HG03575 (cell line): ENCODE measurements around the gene P2RY14.

ENCODE experiments used
- ATAC-seq: cut with Tn5 transposase; IDR thresholded peaks from one replicate; pipeline ENCODE4 v1.9.1; 2021; ENCODE audit not compliant: unreplicated experiment, insufficient number of reproducible peaks, low FRiP score; ENCODE audit errors: extremely low read depth

The P2RY14 gene

DNA sequence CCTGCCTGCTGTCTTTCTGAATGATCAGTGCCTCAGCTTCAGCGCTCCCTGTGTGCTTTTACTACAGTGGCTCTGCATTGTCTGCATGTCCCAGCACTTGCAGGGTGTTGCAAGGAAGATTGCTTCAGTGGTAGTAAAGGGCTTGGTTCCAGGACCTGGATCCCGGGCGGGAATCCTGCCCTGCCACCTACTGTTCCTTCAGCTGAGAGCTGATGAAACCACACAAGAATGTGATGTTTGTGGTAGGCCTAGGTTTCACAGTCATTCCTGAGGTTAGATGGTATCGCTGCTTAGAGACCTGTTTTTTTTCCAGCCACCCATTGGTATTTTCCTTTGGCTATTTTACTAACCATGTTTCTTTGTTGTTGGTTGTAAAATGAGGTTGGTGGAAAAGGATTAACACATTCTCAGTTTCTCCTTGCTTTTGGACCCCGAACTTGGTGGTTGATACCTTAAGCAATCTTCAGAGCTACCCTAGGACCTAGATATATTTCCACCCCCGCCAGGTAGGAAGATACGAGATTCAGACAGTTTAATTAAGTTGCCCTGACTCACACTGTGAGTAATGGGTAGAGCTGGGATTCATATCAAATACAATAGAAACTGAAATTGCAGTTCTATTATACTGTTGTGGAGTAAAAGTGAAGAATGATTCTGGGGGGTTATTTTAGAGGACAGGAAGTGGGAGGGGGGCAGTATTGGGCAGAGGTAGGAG lies 26.9 kb upstream of the P2RY14 start:
- ATAC-seq, result no peak

DNA sequence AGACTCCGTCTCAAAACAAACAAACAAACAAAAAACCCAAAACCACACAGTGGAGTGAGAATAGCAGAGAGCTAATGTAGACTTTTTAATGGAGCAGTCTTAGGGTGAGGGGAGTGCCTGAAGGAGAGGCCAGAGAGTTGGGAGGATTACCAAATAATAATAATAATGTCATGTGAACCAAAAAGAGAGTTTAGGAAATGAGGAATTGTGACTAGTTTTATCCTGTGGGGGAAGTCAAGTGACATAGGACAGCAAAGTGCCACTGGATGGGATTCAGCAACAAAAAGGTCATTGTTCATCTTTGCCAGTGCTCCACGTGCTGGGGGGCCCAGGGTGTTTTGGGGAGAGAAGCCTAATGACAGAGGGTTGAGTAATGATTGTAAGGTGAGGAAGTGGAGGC lies 25.4 kb upstream of the P2RY14 start:
- ATAC-seq, result no peak

DNA sequence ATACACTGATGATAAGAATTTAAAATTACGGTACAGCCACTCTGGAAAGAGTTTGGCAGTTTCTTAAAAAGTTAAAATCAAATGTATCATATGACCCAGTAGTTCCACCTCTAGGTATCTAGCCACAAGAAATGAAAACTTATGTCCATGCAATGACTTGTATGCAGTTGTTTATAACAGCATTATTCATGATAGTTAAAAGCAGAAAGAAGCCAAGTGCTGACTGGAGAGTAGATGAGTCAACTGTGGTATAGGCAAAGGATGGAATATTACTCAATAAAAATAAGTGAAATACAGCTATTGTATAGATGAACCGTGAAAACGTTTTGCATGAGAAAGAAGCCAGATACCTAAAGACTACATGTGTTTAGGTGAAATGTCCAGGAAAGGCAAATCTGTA lies 23.4 kb upstream of the P2RY14 start:
- ATAC-seq, result no peak

DNA sequence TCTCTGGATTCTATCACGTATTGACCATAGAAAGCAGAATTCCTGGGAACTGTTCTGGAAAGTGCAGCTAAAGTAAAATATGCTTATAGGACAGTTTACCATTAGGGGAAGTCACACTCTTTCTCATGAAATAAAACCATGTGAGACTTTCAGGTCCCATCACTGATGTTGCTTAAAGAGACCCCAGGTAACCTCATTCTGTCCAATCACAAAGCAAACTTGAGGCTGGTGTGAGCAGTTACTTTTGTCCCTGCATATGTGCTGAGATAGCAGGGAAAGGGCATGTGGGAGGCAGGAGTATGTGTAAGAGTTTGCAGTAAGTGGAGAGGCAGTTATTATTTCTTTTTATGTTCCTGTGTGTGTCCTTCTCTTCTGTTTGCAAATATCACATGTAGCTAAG lies 22.2 kb upstream of the P2RY14 start:
- ATAC-seq, result no peak

DNA sequence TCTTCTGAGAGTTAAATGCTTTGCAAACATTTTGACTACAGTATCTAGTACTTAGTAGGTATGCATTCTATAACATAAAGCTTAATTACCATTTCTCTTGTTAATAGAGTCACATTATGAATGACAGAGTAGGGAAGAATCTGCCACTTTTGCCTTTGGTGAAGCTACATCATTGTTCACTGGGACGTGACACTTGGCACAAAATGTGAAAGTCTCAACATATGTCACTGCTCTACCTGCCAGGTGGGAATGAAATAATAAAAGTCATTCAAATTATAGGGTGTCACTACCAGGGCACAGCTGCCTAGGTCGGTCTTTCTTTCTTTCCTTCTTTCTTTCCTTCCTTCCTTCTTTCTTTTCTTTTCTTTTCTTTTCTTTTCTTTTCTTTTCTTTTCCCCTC lies 20.7 kb upstream of the P2RY14 start:
- ATAC-seq, result no peak

DNA sequence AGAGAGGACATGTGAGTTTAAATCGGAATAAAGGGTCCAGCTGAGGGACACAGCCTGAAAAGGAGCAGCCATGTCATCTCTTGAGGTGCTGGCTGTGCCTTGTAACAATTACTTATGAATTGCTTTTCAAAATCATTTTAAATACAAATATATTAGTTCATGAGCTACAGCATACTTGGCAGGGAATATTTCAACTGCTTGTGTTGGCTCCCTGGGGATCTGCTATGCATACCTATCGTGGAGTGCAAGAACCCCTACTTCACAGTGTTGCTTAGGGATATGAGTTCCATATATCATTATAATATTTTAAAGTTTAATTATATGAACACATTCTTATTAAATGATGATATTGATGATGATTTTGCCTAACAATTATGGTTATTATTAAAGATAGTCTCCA lies 19.1 kb upstream of the P2RY14 start:
- ATAC-seq, result no peak

DNA sequence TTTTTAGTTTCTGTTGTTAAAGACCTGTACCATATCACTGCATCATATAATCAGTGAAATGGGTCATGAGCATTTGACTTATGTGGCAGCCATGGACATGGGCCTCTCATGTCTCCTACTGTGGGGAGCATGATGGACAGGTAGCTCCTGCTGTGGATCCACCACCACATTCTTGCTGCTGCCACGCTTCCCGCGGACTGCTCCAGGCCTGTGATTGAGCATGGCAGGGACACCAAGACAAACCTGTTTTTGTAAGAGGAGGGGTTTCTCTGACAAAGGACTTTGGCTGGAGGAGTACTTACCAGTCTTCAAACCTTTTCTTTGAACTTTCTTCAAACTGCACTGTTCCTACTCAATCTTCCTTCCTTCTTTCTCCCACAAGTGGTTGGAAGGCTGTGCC lies 17.9 kb upstream of the P2RY14 start:
- no peak for ATAC-seq

DNA sequence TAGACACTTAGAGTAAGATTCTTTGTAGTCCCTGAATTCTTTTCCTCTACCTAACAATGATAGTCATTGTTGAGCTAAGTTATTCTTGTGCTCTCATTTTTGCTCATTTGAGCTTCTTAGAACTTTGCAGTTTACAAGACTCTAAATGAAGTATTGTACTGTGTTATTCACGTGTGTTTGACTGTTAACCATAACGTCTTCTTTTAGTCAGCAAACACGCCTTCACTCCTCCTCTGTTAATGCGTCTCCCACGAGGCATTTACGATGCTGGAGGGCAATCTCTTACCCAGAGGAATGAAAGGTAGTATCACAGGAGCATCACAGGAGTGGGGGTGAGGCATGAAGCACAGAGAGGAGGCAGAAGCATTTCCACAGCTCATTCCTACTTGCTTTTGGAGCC lies 14.8 kb upstream of the P2RY14 start:
- no peak for ATAC-seq

DNA sequence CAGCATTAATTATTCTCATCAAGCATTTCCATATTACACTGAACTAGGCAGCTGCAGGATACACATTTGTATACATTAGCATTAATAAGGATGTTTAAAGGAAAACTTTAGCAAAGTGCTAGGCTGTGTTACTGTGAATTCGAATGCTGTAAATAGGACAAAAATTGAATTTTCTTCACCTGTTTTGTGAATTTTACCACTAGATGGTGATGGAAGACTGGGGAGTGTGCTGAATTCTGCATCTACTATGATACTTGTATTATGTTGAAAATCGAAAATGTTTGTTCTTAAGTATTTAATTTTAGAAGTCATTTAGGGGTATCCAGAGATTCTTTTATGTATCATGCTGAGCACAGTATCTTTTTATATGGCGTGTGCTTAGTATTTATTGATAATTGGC lies 12.3 kb upstream of the P2RY14 start:
- ATAC-seq, result no peak

DNA sequence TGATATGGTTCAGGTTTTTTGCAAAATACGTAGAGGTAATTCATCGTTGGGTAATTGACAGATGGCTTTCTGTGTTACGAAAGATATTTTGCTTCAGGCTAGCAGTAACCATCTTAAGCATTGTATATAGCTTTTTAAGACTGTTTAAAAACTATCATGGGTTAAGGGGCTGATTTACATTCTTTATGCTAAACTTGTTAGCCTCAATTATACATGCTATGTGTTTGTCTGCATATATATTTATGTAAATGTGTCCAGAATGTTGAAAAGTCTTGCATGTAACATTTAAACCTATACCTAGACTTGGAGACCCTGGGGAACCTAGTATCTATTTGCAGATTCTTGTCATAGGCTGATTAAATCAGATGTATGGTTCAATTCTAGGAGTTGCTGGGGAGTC lies 11.1 kb upstream of the P2RY14 start:
- no peak for ATAC-seq

DNA sequence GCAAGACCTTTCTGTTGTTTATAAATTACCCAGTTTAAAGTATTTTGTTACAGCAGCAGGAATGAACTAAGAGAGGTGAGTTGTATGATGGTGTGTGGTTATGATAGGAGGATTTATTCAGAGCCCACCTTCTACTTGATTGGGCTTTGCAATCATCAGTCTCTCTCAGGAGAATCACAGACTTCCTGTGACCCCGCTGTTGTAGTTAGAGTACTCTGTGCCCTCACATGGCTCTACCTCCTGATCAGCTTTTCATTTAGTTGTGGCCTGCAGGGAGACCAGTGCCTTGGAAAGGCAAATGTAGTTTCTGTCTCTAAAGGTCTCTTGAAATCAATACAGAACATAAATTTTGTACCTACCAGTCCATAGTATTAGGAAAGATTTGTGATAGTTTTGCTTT lies 7.6 kb upstream of the P2RY14 start:
- ATAC-seq, result no peak

DNA sequence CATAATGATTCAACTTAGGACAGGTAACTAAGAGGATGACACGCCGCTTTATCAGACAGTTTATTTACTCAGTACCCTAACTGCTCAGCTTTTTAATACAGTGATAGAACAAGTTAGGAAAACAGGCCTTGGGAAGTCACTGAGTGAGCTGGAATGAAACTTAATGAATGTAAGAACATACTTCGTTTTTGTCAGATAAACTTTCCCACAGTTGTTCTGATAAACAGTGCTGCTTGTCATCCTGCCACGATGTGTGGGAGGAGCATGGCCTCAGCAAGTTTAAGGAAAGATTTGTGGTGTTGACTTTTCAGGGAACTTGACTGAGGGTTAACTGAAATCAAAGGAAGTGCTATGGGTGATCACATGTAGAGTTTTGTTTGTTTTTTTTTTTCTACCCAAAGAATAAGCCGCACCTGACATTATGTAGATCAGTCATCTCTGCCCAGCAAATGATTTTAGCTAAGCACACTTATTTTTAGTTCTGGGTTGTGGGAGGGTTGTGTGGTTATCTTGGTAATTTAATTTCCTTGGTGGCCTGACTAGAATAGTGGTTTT lies 5.6 kb upstream of the P2RY14 start:
- ATAC-seq, result no peak

DNA sequence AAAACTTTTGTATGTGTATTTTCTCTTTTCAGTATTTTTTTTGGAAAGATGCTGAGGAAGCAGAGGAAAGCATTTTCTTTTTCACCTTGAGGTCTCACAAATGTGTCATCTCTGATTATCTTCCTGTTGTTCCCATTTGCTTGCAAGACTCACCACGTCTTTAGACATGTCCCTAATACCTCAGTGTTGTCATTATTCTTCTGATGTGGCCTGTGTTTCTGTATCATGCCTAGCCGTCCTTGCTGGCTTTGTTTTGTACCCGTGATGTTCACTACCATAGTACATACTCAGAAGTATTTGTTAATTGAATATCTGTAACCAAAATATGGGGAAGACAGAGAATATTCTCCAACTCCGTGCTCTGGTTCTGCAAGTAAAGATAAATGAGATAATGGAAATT lies 5.0 kb upstream of the P2RY14 start:
- ATAC-seq, result no peak

DNA sequence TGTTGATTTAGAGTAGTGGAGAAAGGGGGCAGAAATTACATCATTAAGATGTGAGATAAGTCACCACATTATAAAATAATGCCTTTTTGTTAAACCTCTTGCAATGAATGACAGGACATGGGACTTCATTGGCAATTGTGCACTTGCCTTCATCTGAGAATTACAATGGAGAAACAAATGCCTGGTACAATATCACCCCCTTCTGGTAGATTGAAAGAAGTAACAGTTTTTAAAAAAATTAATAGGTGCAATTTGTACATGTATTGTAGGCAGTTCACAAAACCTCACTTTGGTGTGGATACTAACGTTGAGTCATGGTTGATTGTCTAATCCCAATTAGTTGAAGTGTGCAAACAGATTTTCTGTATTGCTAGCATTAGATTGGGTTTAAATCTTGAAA lies 4.6 kb upstream of the P2RY14 start:
- ATAC-seq, result no peak

DNA sequence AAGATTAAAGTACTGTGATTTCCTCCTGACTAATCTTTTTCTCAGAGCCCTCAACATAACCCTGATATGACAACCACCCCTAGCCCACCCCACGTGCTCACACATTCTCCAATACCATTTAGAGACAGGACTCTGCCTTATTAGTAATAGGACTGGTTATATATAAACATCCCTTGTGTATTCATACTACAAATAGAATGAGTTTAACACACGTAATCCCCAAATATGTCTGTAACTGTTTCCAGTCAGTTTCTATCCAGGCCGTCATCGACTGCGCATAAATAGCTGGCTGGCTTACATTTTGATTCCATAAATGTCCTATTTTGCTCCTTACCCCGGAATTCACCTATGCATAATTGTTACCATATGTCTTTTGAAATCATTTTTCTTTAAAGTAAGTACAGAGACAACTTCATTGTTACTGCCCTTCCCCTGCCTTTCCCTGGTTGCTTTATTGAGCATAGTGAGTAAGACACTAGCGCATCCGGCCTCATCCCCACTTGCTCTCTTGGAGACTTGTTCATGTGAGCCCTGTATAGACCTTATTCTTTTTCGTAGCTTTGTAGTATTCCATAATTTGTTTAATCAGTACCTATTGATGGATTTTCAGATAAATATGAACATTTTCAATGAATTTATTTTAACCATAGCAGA lies 3.5 kb upstream of the P2RY14 start:
- no peak for ATAC-seq

DNA sequence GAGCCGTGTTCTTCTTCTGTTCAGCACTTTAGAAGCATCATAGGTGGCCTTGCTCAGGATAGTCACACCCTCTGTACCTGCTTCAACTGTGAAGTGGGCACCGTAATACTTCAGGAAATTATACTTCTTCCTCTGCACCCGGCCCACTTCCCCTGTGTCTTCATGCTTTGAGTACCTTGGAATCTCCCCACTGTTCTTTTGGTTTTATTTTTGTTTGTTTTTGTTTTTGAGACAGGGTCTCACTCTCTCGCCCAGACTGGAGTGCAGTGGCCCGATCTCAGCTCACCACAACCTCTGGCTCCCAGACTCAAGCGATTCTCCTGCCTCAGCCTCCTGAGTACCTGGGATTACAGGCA lies 1.7 kb downstream of the P2RY14 start:
- ATAC-seq, result no peak

DNA sequence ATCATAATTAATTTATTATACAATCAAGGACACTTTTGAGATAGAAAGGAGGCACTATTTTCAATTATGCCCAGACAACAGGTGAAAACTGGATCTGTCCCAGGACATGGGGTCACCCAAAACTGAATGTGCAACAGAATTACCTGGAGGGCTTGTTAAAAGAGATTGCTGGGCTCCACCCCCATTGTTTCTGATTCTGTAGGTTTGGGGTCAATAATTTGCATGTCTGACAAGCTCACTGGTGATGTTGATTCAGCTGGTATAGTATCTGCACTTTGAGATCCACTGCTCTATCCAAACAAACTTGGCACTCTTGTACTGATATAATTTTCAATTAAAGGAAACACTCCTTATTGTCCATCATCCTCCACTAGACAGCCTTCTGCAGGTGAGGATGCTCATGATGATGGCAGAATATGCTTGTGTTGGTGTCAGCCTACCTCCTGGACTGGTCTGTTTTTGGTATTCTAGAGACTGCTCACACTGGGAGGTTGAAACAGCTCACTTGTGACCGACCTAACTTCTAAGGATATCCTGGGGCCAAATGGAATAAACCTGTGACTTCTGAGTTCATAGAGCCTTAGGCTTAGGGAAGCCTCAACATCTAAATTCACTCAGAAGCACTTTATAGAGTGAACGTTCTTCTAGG lies 2.2 kb downstream of the P2RY14 start:
- no peak for ATAC-seq

DNA sequence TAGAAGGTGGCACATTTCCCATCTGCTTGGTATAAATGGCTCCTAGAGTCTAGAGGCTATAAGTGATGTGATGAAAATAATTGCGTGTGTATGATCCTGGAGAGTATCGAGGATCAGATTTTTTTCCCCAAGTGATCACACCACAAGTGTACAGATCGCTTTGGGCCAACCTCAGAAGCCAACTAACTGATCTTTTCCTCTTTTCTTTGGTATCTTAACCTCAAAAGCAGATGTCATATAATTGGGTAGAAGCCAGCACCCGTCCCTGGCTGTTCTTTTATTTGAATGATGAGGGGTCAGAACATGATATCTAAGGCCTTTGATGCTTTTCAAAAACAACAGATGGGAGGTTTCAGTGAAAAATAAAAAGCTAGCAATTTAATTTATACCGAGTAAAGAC lies 3.3 kb downstream of the P2RY14 start:
- no peak for ATAC-seq

DNA sequence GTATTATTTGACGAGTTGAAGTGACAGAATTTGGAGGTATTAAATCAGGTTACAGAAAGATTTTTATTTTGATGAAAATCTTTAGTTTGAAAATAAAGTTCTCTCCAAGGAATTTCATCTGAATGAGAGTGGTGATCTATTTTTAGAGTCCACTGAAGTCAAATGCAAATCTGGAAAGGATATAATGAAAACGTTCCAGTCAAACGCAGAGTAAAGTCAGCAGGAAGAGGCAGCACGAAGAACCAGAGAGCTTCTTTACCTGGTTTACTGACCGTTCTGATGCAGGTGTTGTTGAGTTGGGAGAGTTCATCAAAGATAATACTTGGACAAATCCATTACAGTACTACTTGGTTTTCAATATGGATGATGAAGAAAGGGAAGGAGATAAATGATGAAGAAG lies 8.7 kb downstream of the P2RY14 start:
- no peak for ATAC-seq
